Common myeloid progenitor, CD34-positive (primary cell): ENCODE results near the gene DUOXA2.

Experiments
- CTCF ChIA-PET: fragments of 350-600 bp; sonication (Branson Sonifier 250); formaldehyde crosslinking; loops from one replicate; lab custom pipeline; 2021; ENCODE audit warnings: antibody characterized with exemption; lab: Charles Lee
- POLR2A ChIA-PET: fragments of 350-600 bp; sonication (Branson Sonifier 250); formaldehyde crosslinking; loops from one replicate; lab custom pipeline; 2021; ENCODE audit warnings: antibody characterized with exemption; lab: Charles Lee
- DNase-seq, 3 donors: peaks; one replicate each; pipeline versions ENCODE4 v3.0.0 to v3.0.0-alpha.2; 2013
- H3K27ac ChIP-seq, 2 experiments: 1 replicate in 1 of 2; 2 replicates in 1 of 2; pipeline ENCODE4 v1.7.0; 2013; ENCODE audit warnings: inconsistent platforms in 2 of 2, low read length in 2 of 2, mild to moderate bottlenecking in 2 of 2, low read depth in 1 of 2, moderate library complexity in 1 of 2; ENCODE audit not compliant: severe bottlenecking in 2 of 2, insufficient read depth in 1 of 2, poor library complexity in 1 of 2
- H3K27me3 ChIP-seq, 5 experiments: replicated peaks in 2 of 5; 1 replicate in 3 of 5; 2 replicates in 2 of 5; pipeline versions ENCODE4 v1.6.1 to v1.7.0; 2013; ENCODE audit warnings: low read length in 4 of 5, mild to moderate bottlenecking in 2 of 5, moderate library complexity in 2 of 5, inconsistent platforms in 1 of 5; ENCODE audit not compliant: insufficient read depth in 5 of 5, control insufficient read depth in 4 of 5
- H3K36me3 ChIP-seq, 4 experiments: 1 replicate in 2 of 4; 2 replicates in 2 of 4; pipeline versions ENCODE4 v1.6.1 to v1.7.0; 2013; ENCODE audit warnings: low read length in 3 of 4, control low read depth in 1 of 4, mild to moderate bottlenecking in 1 of 4; ENCODE audit not compliant: control insufficient read depth in 4 of 4, insufficient read depth in 4 of 4
- H3K4me1 ChIP-seq, 4 experiments: 1 replicate in 3 of 4; 2 replicates in 1 of 4; pipeline versions ENCODE4 v1.6.1 to v1.7.1; 2013; ENCODE audit warnings: low read length in 3 of 4, mild to moderate bottlenecking in 3 of 4, control low read depth in 1 of 4, inconsistent platforms in 1 of 4, moderate library complexity in 1 of 4; ENCODE audit not compliant: control insufficient read depth in 4 of 4, insufficient read depth in 4 of 4; ENCODE audit errors: control extremely low read depth in 1 of 4
- H3K4me3 ChIP-seq, 7 experiments: 1 replicate in 4 of 7; 2 replicates in 3 of 7; pipeline versions ENCODE4 v1.5.1 to v1.7.0; 2013; ENCODE audit warnings: mild to moderate bottlenecking in 7 of 7, low read length in 6 of 7, moderate library complexity in 6 of 7, inconsistent platforms in 2 of 7, low read depth in 2 of 7, control low read depth in 1 of 7; ENCODE audit not compliant: insufficient read depth in 4 of 7, control insufficient read depth in 1 of 7; ENCODE audit errors: extremely low read depth in 1 of 7
- H3K9me3 ChIP-seq, 5 experiments: 1 replicate in 4 of 5; 2 replicates in 1 of 5; pipeline versions ENCODE4 v1.6.1 to v1.7.1; 2013; ENCODE audit warnings: low read length in 4 of 5, mild to moderate bottlenecking in 2 of 5, inconsistent platforms in 1 of 5, low read depth in 1 of 5, moderate library complexity in 1 of 5; ENCODE audit not compliant: control insufficient read depth in 4 of 5, insufficient read depth in 2 of 5; ENCODE audit errors: control extremely low read depth in 1 of 5
- WGBS: methylation state at CpG from one replicate; pipeline ENCODE4 v1.1.5; 2013; ENCODE audit not compliant: insufficient coverage; 5-methylcytosine and 5-hydroxymethylcytosine counted together

The DUOXA2 gene

GRCh38 chr15:45089712-45090373 lies 24.3 kb upstream of the DUOXA2 start:
- Histone ChIP-seq H3K27me3 (peaks cover 0 to 10% (median 0%) of the 10 kb centered on the region in 5 experiments), H3K36me3 (no peaks in the 10 kb centered on the region), H3K27ac (no peak overlapping the region), H3K9me3 (no peaks in the 10 kb centered on the region), H3K4me1 (no peaks in the 10 kb centered on the region), H3K4me3 (no peak overlapping the region)
- DNase-seq = peak in 1 of 3 donors; percentile 40
- ChIA-PET CTCF (no interaction called here), POLR2A (no interaction called here)
- 71% methylated on average over 1 of the region's 3 CpGs for WGBS

- Histone ChIP-seq H3K4me1 (no peaks in the 10 kb centered on the region), H3K4me3 (no peak overlapping the region), H3K36me3 (no peaks in the 10 kb centered on the region), H3K9me3 (no peaks in the 10 kb centered on the region), H3K27me3 (peaks cover 0 to 10% (median 0%) of the 10 kb centered on the region in 5 experiments), H3K27ac (no peak overlapping the region)
- ChIA-PET POLR2A (no interaction called here), CTCF (no interaction called here)
- 74% methylated on average over 7 of the region's 7 CpGs for WGBS
- DNase-seq = no peak
Observed at GRCh38 chr15:45091161-45091560, 23.0 kb upstream of the DUOXA2 start.

GRCh38 chr15:45091576-45091975 lies 22.6 kb upstream of the DUOXA2 start:
- Histone ChIP-seq H3K36me3 (no peaks in the 10 kb centered on the region), H3K4me3 (no peak overlapping the region), H3K27ac (no peak overlapping the region), H3K27me3 (peaks cover 0 to 10% (median 0%) of the 10 kb centered on the region in 5 experiments), H3K9me3 (no peaks in the 10 kb centered on the region), H3K4me1 (no peaks in the 10 kb centered on the region)
- 100% methylated on average over 2 of the region's 2 CpGs for WGBS
- ChIA-PET POLR2A (no interaction called here), CTCF (no interaction called here)
- no peak for DNase-seq

- Histone ChIP-seq H3K9me3 (no peaks in the 10 kb centered on the region), H3K27ac (no peak overlapping the region), H3K27me3 (peaks cover 0 to 10% (median 0%) of the 10 kb centered on the region in 5 experiments), H3K4me1 (no peaks in the 10 kb centered on the region), H3K4me3 (no peak overlapping the region), H3K36me3 (no peaks in the 10 kb centered on the region)
- 100% methylated on average over 4 of the region's 4 CpGs for WGBS
- POLR2A ChIA-PET = no interaction called here
- no peak for DNase-seq
- CTCF ChIA-PET = interaction anchor here (1.2 kb wide), 1 partner anchor 13 kb away, joined by 3 read pairs; no protein-coding TSS in a partner anchor
Observed at GRCh38 chr15:45093013-45093412, 21.1 kb upstream of the DUOXA2 start.

GRCh38 chr15:45093622-45094357 lies 20.3 kb upstream of the DUOXA2 start:
- Histone ChIP-seq H3K4me1 (no peaks in the 10 kb centered on the region), H3K4me3 (no peak overlapping the region), H3K27me3 (peaks cover 0 to 7% (median 0%) of the 10 kb centered on the region in 5 experiments), H3K27ac (no peak overlapping the region), H3K36me3 (no peaks in the 10 kb centered on the region), H3K9me3 (no peaks in the 10 kb centered on the region)
- POLR2A ChIA-PET = no interaction called here
- DNase-seq = no peak
- WGBS = 96% methylated on average over 6 of the region's 11 CpGs
- CTCF ChIA-PET = interaction anchor here (1.2 kb wide), 1 partner anchor 12 kb away, joined by 3 read pairs; no protein-coding TSS in a partner anchor

- ChIA-PET POLR2A (no interaction called here), CTCF (no interaction called here)
- Histone ChIP-seq H3K9me3 (no peaks in the 10 kb centered on the region), H3K4me1 (no peaks in the 10 kb centered on the region), H3K36me3 (no peaks in the 10 kb centered on the region), H3K4me3 (no peak overlapping the region), H3K27me3 (peaks cover 0 to 4% (median 0%) of the 10 kb centered on the region in 5 experiments), H3K27ac (no peak overlapping the region)
- WGBS = 93% methylated on average over 9 of the region's 9 CpGs
- DNase-seq = no peak
Observed at GRCh38 chr15:45094358-45094730, 19.8 kb upstream of the DUOXA2 start.

GRCh38 chr15:45095661-45096060 lies 18.5 kb upstream of the DUOXA2 start:
- H3K36me3 ChIP-seq = no peaks in the 10 kb centered on the region
- H3K27me3 ChIP-seq = peaks cover 0 to 4% (median 3%) of the 10 kb centered on the region in 5 experiments
- CTCF ChIA-PET = interaction anchor here (3.5 kb wide), 1 partner anchor 23 kb away, joined by 10 read pairs; no protein-coding TSS in a partner anchor
- POLR2A ChIA-PET = no interaction called here
- no peaks in the 10 kb centered on the region for H3K4me1 ChIP-seq
- H3K4me3 ChIP-seq = no peak overlapping the region
- no peak for DNase-seq
- no peaks in the 10 kb centered on the region for H3K9me3 ChIP-seq
- no peak overlapping the region for H3K27ac ChIP-seq
- 97% methylated on average over 11 of the region's 11 CpGs for WGBS
